ENCODE data around the gene CENPQ.

DNA sequence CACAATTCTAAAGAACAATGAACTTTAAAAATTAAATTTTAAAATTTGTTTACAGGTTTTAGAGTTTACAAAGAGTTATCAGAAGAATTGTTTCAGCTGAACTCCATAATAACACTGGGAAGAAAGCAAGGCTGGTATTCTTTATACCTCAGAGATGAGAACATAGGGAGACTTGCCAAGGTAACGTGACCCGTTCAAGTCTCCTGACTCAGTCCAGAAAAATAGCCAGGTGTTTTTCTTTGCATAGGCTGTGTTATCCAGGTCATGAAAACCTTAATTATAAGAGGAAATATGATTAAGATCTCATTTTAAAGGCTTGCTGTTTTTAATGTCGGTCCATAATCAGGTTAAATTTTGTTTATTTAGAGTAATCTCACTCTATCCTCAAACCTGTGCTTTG, 78.8 kb downstream of the CENPQ start:
- no peak for TF ChIP-seq CBX3 (IDR thresholded peaks at IDR 0.05; ENCODE audit: low read depth)
- TF ChIP-seq, protein P1, sequence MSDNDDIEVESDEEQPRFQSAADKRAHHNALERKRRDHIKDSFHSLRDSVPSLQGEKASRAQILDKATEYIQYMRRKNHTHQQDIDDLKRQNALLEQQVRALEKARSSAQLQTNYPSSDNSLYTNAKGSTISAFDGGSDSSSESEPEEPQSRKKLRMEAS (IDR thresholded peaks at IDR 0.05) = no peak
- TF ChIP-seq, protein P2, sequence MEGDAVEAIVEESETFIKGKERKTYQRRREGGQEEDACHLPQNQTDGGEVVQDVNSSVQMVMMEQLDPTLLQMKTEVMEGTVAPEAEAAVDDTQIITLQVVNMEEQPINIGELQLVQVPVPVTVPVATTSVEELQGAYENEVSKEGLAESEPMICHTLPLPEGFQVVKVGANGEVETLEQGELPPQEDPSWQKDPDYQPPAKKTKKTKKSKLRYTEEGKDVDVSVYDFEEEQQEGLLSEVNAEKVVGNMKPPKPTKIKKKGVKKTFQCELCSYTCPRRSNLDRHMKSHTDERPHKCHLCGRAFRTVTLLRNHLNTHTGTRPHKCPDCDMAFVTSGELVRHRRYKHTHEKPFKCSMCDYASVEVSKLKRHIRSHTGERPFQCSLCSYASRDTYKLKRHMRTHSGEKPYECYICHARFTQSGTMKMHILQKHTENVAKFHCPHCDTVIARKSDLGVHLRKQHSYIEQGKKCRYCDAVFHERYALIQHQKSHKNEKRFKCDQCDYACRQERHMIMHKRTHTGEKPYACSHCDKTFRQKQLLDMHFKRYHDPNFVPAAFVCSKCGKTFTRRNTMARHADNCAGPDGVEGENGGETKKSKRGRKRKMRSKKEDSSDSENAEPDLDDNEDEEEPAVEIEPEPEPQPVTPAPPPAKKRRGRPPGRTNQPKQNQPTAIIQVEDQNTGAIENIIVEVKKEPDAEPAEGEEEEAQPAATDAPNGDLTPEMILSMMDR (IDR thresholded peaks at IDR 0.05 in 2 of 3, conservative IDR thresholded peaks at IDR 0.05 in 1 of 3; ENCODE audit: borderline replicate concordance in 1 of 3, insufficient read depth in 1 of 3, low read depth in 2 of 3, low read length in 2 of 3) = no peak
- no peak for TF ChIP-seq POLR2A (IDR thresholded peaks at IDR 0.05; ENCODE audit: borderline replicate concordance, extremely low read depth, insufficient read depth, insufficient read length)
- TF ChIP-seq SP1 (IDR thresholded peaks at IDR 0.05; ENCODE audit: low read depth) = no peak
- no peak for TF ChIP-seq FOSL1 (IDR thresholded peaks at IDR 0.05; ENCODE audit: low read depth)
- TF ChIP-seq ZNF274 (IDR thresholded peaks at IDR 0.05; ENCODE audit: low read depth, low read length) = no peak
- TF ChIP-seq, protein P3, sequence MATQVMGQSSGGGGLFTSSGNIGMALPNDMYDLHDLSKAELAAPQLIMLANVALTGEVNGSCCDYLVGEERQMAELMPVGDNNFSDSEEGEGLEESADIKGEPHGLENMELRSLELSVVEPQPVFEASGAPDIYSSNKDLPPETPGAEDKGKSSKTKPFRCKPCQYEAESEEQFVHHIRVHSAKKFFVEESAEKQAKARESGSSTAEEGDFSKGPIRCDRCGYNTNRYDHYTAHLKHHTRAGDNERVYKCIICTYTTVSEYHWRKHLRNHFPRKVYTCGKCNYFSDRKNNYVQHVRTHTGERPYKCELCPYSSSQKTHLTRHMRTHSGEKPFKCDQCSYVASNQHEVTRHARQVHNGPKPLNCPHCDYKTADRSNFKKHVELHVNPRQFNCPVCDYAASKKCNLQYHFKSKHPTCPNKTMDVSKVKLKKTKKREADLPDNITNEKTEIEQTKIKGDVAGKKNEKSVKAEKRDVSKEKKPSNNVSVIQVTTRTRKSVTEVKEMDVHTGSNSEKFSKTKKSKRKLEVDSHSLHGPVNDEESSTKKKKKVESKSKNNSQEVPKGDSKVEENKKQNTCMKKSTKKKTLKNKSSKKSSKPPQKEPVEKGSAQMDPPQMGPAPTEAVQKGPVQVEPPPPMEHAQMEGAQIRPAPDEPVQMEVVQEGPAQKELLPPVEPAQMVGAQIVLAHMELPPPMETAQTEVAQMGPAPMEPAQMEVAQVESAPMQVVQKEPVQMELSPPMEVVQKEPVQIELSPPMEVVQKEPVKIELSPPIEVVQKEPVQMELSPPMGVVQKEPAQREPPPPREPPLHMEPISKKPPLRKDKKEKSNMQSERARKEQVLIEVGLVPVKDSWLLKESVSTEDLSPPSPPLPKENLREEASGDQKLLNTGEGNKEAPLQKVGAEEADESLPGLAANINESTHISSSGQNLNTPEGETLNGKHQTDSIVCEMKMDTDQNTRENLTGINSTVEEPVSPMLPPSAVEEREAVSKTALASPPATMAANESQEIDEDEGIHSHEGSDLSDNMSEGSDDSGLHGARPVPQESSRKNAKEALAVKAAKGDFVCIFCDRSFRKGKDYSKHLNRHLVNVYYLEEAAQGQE (IDR thresholded peaks at IDR 0.05; ENCODE audit: low read depth) = no peak
- TF ChIP-seq EZH2 (IDR thresholded peaks at IDR 0.05) = no peak
- TF ChIP-seq EGR1 (IDR thresholded peaks at IDR 0.05; ENCODE audit: low read depth) = no peak
- no peak for TF ChIP-seq ZFX (IDR thresholded peaks at IDR 0.05)
